Activated naive CD4-positive, alpha-beta T cell treated with anti-CD3 and anti-CD28 coated beads, Interleukin-2, amount 50 U/mL, for 24 hours (primary cell): ENCODE measurements around the gene RRP12.

ENCODE experiments used
- H3K27ac Mint-ChIP-seq: one replicate; pipeline ENCODE4 v1.8.0; 2021; ENCODE audit warnings: mild to moderate bottlenecking, mixed read lengths
- H3K27me3 Mint-ChIP-seq: one replicate; pipeline ENCODE4 v1.8.0; 2021; ENCODE audit warnings: mixed read lengths
- H3K36me3 Mint-ChIP-seq: one replicate; pipeline ENCODE4 v1.8.0; 2021; ENCODE audit warnings: mixed read lengths
- H3K4me1 Mint-ChIP-seq: one replicate; pipeline ENCODE4 v1.8.0; 2021; ENCODE audit warnings: mixed read lengths
- H3K4me3 Mint-ChIP-seq: one replicate; pipeline ENCODE4 v1.8.0; 2021; ENCODE audit warnings: mild to moderate bottlenecking, mixed read lengths
- H3K9me3 Mint-ChIP-seq: one replicate; pipeline ENCODE4 v1.8.0; 2021; ENCODE audit warnings: mixed read lengths

The RRP12 gene, protein sequence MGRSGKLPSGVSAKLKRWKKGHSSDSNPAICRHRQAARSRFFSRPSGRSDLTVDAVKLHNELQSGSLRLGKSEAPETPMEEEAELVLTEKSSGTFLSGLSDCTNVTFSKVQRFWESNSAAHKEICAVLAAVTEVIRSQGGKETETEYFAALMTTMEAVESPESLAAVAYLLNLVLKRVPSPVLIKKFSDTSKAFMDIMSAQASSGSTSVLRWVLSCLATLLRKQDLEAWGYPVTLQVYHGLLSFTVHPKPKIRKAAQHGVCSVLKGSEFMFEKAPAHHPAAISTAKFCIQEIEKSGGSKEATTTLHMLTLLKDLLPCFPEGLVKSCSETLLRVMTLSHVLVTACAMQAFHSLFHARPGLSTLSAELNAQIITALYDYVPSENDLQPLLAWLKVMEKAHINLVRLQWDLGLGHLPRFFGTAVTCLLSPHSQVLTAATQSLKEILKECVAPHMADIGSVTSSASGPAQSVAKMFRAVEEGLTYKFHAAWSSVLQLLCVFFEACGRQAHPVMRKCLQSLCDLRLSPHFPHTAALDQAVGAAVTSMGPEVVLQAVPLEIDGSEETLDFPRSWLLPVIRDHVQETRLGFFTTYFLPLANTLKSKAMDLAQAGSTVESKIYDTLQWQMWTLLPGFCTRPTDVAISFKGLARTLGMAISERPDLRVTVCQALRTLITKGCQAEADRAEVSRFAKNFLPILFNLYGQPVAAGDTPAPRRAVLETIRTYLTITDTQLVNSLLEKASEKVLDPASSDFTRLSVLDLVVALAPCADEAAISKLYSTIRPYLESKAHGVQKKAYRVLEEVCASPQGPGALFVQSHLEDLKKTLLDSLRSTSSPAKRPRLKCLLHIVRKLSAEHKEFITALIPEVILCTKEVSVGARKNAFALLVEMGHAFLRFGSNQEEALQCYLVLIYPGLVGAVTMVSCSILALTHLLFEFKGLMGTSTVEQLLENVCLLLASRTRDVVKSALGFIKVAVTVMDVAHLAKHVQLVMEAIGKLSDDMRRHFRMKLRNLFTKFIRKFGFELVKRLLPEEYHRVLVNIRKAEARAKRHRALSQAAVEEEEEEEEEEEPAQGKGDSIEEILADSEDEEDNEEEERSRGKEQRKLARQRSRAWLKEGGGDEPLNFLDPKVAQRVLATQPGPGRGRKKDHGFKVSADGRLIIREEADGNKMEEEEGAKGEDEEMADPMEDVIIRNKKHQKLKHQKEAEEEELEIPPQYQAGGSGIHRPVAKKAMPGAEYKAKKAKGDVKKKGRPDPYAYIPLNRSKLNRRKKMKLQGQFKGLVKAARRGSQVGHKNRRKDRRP (N-terminal part only)

GRCh38 chr10:97400665-97401454 is at the start of gene RRP12:
Gene RRP12 (minus strand): TSS chr10:97401340. CDS start chr10:97401231, 109 bp downstream.
- no peaks in the 10 kb centered on the region for H3K27me3 Mint-ChIP-seq
- H3K9me3 Mint-ChIP-seq = no peaks in the 10 kb centered on the region
- H3K36me3 Mint-ChIP-seq = peaks cover 10% of the 10 kb centered on the region
- H3K4me1 Mint-ChIP-seq = peaks cover 7% of the 10 kb centered on the region
- peak within 1 kb of the TSS; percentile 94 for H3K27ac Mint-ChIP-seq
- peak within 1 kb of the TSS; percentile 93 for H3K4me3 Mint-ChIP-seq

- H3K27ac Mint-ChIP-seq = peak overlapping the region; percentile 30
- H3K36me3 Mint-ChIP-seq = peaks cover 8% of the 10 kb centered on the region
- H3K9me3 Mint-ChIP-seq = no peaks in the 10 kb centered on the region
- H3K4me1 Mint-ChIP-seq = peaks cover 79% of the 10 kb centered on the region
- H3K27me3 Mint-ChIP-seq = no peaks in the 10 kb centered on the region
- H3K4me3 Mint-ChIP-seq = no peak overlapping the region
Observed at GRCh38 chr10:97450828-97451227, 49.7 kb upstream of the RRP12 start.

GRCh38 chr10:97445722-97446639 is 44.8 kb upstream of the RRP12 start, which contains the start of the genes EXOSC1 and ZDHHC16:
Gene EXOSC1 (minus strand): TSS chr10:97446006. CDS start chr10:97445985, 21 bp downstream.
Gene ZDHHC16 (plus strand): TSS chr10:97446175. CDS start chr10:97451676, 5,501 bp downstream.
- H3K4me3 Mint-ChIP-seq = peak within 1 kb of the TSS; percentile 96
- H3K27ac Mint-ChIP-seq = peak within 1 kb of the TSS; percentile 68
- H3K36me3 Mint-ChIP-seq = peaks cover 12% of the 10 kb centered on the region
- no peaks in the 10 kb centered on the region for H3K27me3 Mint-ChIP-seq
- peaks cover 63% of the 10 kb centered on the region for H3K4me1 Mint-ChIP-seq
- H3K9me3 Mint-ChIP-seq = no peaks in the 10 kb centered on the region

GRCh38 chr10:97445357-97445721 is 44.2 kb upstream of the RRP12 start:
- Mint-ChIP-seq H3K27me3 (no peaks in the 10 kb centered on the region), H3K4me1 (peaks cover 57% of the 10 kb centered on the region), H3K4me3 (peak overlapping the region; percentile 96), H3K27ac (peak overlapping the region; percentile 68), H3K36me3 (peaks cover 10% of the 10 kb centered on the region), H3K9me3 (no peaks in the 10 kb centered on the region)

GRCh38 chr10:97444212-97444611 is 43.1 kb upstream of the RRP12 start:
- Mint-ChIP-seq H3K9me3 (no peaks in the 10 kb centered on the region), H3K4me3 (peak overlapping the region; percentile 96), H3K4me1 (peaks cover 53% of the 10 kb centered on the region), H3K36me3 (peaks cover 13% of the 10 kb centered on the region), H3K27ac (peak overlapping the region; percentile 68), H3K27me3 (no peaks in the 10 kb centered on the region)

- Mint-ChIP-seq H3K36me3 (peaks cover 11% of the 10 kb centered on the region), H3K27ac (no peak overlapping the region), H3K9me3 (no peaks in the 10 kb centered on the region), H3K4me3 (no peak overlapping the region), H3K4me1 (peaks cover 34% of the 10 kb centered on the region), H3K27me3 (no peaks in the 10 kb centered on the region)
Observed at GRCh38 chr10:97442277-97442676, 41.1 kb upstream of the RRP12 start.

- H3K4me3 Mint-ChIP-seq = no peak overlapping the region
- H3K36me3 Mint-ChIP-seq = peaks cover 8% of the 10 kb centered on the region
- no peaks in the 10 kb centered on the region for H3K9me3 Mint-ChIP-seq
- no peaks in the 10 kb centered on the region for H3K27me3 Mint-ChIP-seq
- H3K4me1 Mint-ChIP-seq = no peaks in the 10 kb centered on the region
- no peak overlapping the region for H3K27ac Mint-ChIP-seq
Observed at GRCh38 chr10:97435211-97435610, 34.1 kb upstream of the RRP12 start.

GRCh38 chr10:97434557-97434956 is 33.4 kb upstream of the RRP12 start:
- peaks cover under 1% of the 10 kb centered on the region for H3K4me1 Mint-ChIP-seq
- H3K27ac Mint-ChIP-seq = peak overlapping the region; percentile 46
- peaks cover 5% of the 10 kb centered on the region for H3K36me3 Mint-ChIP-seq
- no peak overlapping the region for H3K4me3 Mint-ChIP-seq
- no peaks in the 10 kb centered on the region for H3K9me3 Mint-ChIP-seq
- H3K27me3 Mint-ChIP-seq = no peaks in the 10 kb centered on the region

DNA sequence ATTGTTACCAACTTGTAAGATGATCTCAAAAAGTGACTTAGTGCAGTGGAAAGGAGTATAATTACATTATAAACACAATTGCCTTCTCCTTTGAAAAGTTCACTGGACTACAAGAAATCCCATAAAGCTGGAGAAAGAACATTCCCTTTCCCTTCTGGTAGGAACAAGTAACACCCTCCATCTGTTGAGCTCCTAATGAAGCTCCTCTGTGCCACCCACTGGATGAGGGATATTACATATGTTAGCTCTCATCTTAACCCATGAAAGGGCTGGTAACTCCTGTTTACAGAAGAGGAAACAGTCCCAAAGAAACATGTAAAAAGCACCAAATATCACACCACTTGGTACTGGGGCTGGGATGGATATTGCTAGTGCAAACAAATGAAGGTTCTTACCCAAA is 32.9 kb upstream of the RRP12 start:
- Mint-ChIP-seq H3K9me3 (no peaks in the 10 kb centered on the region), H3K4me3 (no peak overlapping the region), H3K27ac (peak overlapping the region; percentile 46), H3K36me3 (peaks cover 5% of the 10 kb centered on the region), H3K4me1 (peaks cover 5% of the 10 kb centered on the region), H3K27me3 (no peaks in the 10 kb centered on the region)

- H3K9me3 Mint-ChIP-seq = no peaks in the 10 kb centered on the region
- peaks cover 23% of the 10 kb centered on the region for H3K4me1 Mint-ChIP-seq
- no peaks in the 10 kb centered on the region for H3K27me3 Mint-ChIP-seq
- peaks cover 19% of the 10 kb centered on the region for H3K36me3 Mint-ChIP-seq
- peak overlapping the region; percentile 93 for H3K27ac Mint-ChIP-seq
- peak overlapping the region; percentile 94 for H3K4me3 Mint-ChIP-seq
Observed at GRCh38 chr10:97428572-97428981, 27.4 kb upstream of the RRP12 start.

GRCh38 chr10:97427571-97428179 is 26.5 kb upstream of the RRP12 start:
- peak overlapping the region; percentile 99 for H3K27ac Mint-ChIP-seq
- peak overlapping the region; percentile 94 for H3K4me3 Mint-ChIP-seq
- H3K9me3 Mint-ChIP-seq = no peaks in the 10 kb centered on the region
- peaks cover 21% of the 10 kb centered on the region for H3K36me3 Mint-ChIP-seq
- peaks cover 32% of the 10 kb centered on the region for H3K4me1 Mint-ChIP-seq
- H3K27me3 Mint-ChIP-seq = no peaks in the 10 kb centered on the region

DNA sequence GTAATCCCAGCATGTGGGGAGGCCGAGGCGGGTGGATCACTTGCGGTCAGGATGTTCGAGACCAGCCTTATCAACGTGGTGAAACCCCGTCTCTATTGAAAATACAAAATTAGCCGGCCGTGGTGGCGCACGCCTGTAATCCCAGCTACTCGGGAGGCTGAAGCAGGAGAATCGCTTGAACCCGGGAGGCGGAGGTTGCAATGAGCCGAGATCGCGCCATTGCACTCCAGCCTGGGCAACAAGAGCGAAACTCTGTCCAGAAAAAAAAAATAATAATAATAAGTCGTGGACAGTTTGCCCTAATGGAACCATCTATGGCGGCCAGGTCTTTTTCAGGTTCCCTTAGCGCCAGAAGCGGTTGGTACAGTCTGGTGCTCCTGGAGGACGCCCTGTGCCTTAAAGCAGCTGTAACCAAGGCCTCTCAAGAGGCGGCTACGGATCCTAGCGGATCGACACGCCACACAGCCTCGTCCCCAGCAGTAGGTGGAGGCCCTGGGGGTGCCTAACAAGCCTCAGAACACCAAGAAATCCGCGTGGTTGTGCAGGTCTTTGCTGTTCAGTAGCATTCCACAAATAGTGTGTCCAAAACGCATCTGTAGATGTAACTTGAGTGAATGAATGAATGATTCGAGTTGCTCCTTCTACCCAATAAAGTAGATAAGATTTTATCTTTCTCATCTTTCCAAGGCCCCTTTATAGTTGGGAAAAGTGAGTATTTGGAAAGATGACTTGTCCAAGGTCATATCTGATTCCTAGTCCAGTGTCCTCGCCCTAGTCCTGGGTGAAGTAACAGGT is 25.8 kb upstream of the RRP12 start:
- Mint-ChIP-seq H3K36me3 (peaks cover 20% of the 10 kb centered on the region), H3K27me3 (no peaks in the 10 kb centered on the region), H3K9me3 (no peaks in the 10 kb centered on the region), H3K4me1 (peaks cover 32% of the 10 kb centered on the region), H3K27ac (peak overlapping the region; percentile 99), H3K4me3 (peak overlapping the region; percentile 94)
